ENCODE data around the gene DISC1.

- TF ChIP-seq POLR2A (IDR thresholded peaks at IDR 0.05) = no peak
- TF ChIP-seq CTCF (IDR thresholded peaks at IDR 0.05) = no peak
- TF ChIP-seq EP300 (IDR thresholded peaks at IDR 0.05) = no peak
- TF ChIP-seq POLR2AphosphoS5 (IDR thresholded peaks at IDR 0.05) = no peak
Measured at GRCh38 chr1:231926933-231927332, 300.3 kb downstream of the DISC1 start.
